GM18873 (cell line): Measurements from ENCODE around the gene PCDHB8.
"Not testable (repeated sequence)": the region's sequence is repeated elsewhere in the genome, so short reads cannot be mapped to it uniquely, and the experiment has no call there.

Experiments used
- ATAC-seq: cut with Tn5 transposase; IDR thresholded peaks from one replicate; pipeline ENCODE4 v1.9.1; 2021; ENCODE audit warnings: mild to moderate bottlenecking, moderate library complexity, moderate number of reproducible peaks; ENCODE audit not compliant: unreplicated experiment, low FRiP score

The PCDHB8 gene

GRCh38 chr5:141224844-141225243 lies 47.3 kb downstream of the PCDHB8 start:
- not testable (repeated sequence) for ATAC-seq

DNA sequence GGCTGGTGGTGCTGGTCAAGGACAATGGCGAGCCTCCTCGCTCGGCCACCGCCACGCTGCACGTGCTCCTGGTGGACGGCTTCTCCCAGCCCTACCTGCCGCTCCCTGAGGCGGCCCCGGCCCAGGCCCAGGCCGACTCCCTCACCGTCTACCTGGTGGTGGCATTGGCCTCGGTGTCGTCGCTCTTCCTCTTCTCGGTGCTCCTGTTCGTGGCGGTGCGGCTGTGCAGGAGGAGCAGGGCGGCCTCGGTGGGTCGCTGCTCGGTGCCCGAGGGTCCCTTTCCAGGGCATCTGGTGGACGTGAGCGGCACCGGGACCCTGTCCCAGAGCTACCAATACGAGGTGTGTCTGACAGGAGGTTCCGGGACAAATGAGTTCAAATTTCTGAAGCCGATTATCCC lies 47.8 kb downstream of the PCDHB8 start:
- not testable (repeated sequence) for ATAC-seq
